ENCODE measurements around the gene C13orf46. TPM values are rescaled to one million over a fixed set of nuclear protein-coding genes. Genes with fewer than 3 reads are reported as not detected.

Gene C13orf46
- total RNA-seq, 3 donors from 2014 or later = 0.16 to 0.73 (median 0.66) TPM

GRCh38 chr13:113934576-113934975 lies 39.3 kb downstream of the C13orf46 start:
- no peak for DNase-seq (ENCODE audit: low spot score in 2 of 2)
- no peaks in the 10 kb centered on the region for H3K36me3 ChIP-seq
- TF ChIP-seq CTCF (IDR thresholded peaks at IDR 0.05) = no peak
- TF ChIP-seq POLR2A (IDR thresholded peaks at IDR 0.05) = no peak
- no peak for TF ChIP-seq POLR2AphosphoS5 (IDR thresholded peaks at IDR 0.05)
- no peak overlapping the region for H3K4me3 ChIP-seq
- H3K4me1 ChIP-seq = peaks cover 0 to 2% of the 10 kb centered on the region in 2 donors
- H3K27ac ChIP-seq = no peak overlapping the region
- intact Hi-C loops (cut with DNase I; ENCODE audit: low total_unique reads) = no loop called here
- no peaks in the 10 kb centered on the region for H3K9me3 ChIP-seq
- peaks cover 0 to 4% of the 10 kb centered on the region in 2 donors for H3K27me3 ChIP-seq

GRCh38 chr13:113933901-113934300 lies 40.0 kb downstream of the C13orf46 start:
- peaks cover 0 to 4% of the 10 kb centered on the region in 2 donors for H3K27me3 ChIP-seq
- intact Hi-C loops (cut with DNase I; ENCODE audit: low total_unique reads) = no loop called here
- no peaks in the 10 kb centered on the region for H3K9me3 ChIP-seq
- TF ChIP-seq CTCF (IDR thresholded peaks at IDR 0.05) (no peak), POLR2AphosphoS5 (IDR thresholded peaks at IDR 0.05) (no peak), POLR2A (IDR thresholded peaks at IDR 0.05) (no peak)
- no peak for DNase-seq (ENCODE audit: low spot score in 2 of 2)
- H3K27ac ChIP-seq = no peak overlapping the region
- peaks cover 4 to 8% of the 10 kb centered on the region in 2 donors for H3K4me1 ChIP-seq
- no peaks in the 10 kb centered on the region for H3K36me3 ChIP-seq
- no peak overlapping the region for H3K4me3 ChIP-seq

- H3K4me1 ChIP-seq = peaks cover 20 to 26% of the 10 kb centered on the region in 2 donors
- peak in 1 of 2 donors; percentile 20 for DNase-seq (ENCODE audit: low spot score in 2 of 2)
- TF ChIP-seq POLR2A (IDR thresholded peaks at IDR 0.05) (no peak), POLR2AphosphoS5 (IDR thresholded peaks at IDR 0.05) (no peak), CTCF (IDR thresholded peaks at IDR 0.05) (no peak)
- intact Hi-C loops (cut with DNase I; ENCODE audit: low total_unique reads) = no loop called here
- no peaks in the 10 kb centered on the region for H3K36me3 ChIP-seq
- no peaks in the 10 kb centered on the region for H3K9me3 ChIP-seq
- no peak overlapping the region for H3K27ac ChIP-seq
- H3K27me3 ChIP-seq = no peaks in the 10 kb centered on the region
- H3K4me3 ChIP-seq = no peak overlapping the region
These were observed 41.9 kb downstream of the C13orf46 start for GRCh38 chr13:113931841-113932459.

GRCh38 chr13:113930671-113931637 lies 42.9 kb downstream of the C13orf46 start:
- Histone ChIP-seq H3K27ac (no peak overlapping the region), H3K4me1 (peaks cover 20 to 26% of the 10 kb centered on the region in 2 donors), H3K4me3 (no peak overlapping the region), H3K27me3 (no peaks in the 10 kb centered on the region), H3K9me3 (no peaks in the 10 kb centered on the region), H3K36me3 (no peaks in the 10 kb centered on the region)
- TF ChIP-seq POLR2A (IDR thresholded peaks at IDR 0.05) = no peak
- TF ChIP-seq CTCF (IDR thresholded peaks at IDR 0.05) = no peak
- no peak for TF ChIP-seq POLR2AphosphoS5 (IDR thresholded peaks at IDR 0.05)
- intact Hi-C loops (cut with DNase I; ENCODE audit: low total_unique reads) = no loop called here
- peak in 1 of 2 donors; percentile 30 for DNase-seq (ENCODE audit: low spot score in 2 of 2)
